Measurements from ENCODE around the gene SRM.
"Not testable (repeated sequence)": the region's sequence is repeated elsewhere in the genome, so short reads cannot be mapped to it uniquely, and the experiment has no call there.

SRM gene

DNA sequence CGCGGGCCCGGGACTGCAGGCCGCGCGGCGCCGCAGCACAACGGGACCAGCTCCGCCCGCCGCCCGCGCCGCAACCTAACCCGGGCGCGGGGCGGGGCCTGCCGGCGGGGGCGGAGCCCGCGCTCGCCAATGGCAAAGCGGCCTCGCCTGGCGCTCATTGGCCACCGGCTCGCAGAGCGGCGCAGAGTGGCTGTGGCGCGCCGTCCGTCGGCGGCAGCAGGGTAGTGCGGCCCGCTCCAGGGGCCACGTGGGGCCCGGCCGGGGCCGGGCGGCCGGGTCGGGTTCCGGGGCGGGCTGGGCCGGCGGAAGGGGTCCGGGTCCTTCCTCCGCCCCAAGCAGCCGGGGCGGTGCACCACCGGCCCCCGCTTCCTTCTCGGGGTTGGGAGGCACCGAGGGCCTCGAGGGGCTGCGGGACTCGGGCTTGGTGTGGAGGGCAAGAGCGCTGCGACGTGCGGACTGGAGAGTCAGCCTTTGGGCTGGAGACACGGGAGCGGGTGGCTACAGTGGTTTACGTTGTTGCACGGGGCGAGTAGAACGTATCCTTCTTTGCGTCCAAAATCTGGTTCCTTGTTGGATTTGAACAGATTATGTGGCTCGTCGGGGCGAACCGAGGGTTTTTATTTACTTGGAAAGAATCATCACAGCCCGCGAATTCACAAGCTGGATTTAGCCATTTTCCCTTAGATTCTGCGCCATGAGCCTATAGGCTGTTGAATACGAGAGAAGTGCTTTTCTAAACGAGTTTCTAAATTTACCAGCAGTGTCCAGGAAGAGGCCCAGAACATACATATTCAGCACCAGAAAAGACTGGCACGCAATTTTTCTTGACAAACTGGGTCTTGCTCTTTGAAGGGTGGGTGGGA is at the start of gene SRM:
SRM (minus strand) TSS at position 51 of the 863 bp plus-strand sequence. CDS start 75 bp downstream, outside the sequence.
- Mint-ChIP-seq H3K4me3 (peak within 1 kb of the TSS; percentile 96), H3K36me3 (ENCODE audit: low read depth) (peaks cover 32% of the 10 kb centered on the region), H3K9me3 (no peaks in the 10 kb centered on the region), H3K27ac (peak within 1 kb of the TSS; percentile 88), H3K4me1 (ENCODE audit: low read depth) (peaks cover 28% of the 10 kb centered on the region), H3K27me3 (ENCODE audit: low read depth) (no peaks in the 10 kb centered on the region)
- peak; percentile 95 for DNase-seq (ENCODE audit: low spot score)

DNA sequence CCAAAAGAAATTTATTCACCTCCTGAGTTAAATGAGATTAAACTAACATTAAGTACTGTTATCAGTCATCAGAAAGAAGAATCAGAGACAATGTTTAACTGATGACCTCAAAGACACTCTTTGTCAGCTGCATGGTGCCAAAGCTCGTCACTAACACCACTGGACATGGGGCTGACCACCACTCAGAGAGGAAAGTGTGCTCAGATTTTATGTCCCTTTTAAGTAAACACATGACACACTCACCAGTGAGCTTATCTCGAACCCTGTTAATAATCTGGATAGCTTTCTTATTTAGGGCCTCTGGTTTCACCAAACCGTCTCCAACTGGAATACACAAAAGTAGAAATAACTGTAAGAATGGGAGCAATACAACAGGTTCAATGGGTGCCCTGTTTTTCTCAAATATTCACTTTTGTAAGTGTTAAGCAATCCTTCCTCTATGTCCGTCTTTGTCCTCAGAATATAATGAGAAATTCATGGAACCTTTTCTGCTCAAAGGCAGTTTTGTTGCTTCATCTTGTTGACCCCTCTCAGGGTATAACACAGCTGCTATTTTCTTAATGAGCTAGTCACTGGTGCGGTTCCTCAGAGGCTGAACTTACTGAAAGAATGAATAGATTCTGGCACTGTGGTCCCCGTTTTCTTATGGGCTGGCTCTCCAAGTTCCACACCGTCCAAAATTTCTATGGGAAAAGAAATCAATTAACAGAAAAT is 49.4 kb upstream of the SRM start:
- no peak overlapping the region for H3K4me3 Mint-ChIP-seq
- no peaks in the 10 kb centered on the region for H3K4me1 Mint-ChIP-seq (ENCODE audit: low read depth)
- peaks cover 40% of the 10 kb centered on the region for H3K36me3 Mint-ChIP-seq (ENCODE audit: low read depth)
- H3K27ac Mint-ChIP-seq: no peak overlapping the region
- no peak for DNase-seq (ENCODE audit: low spot score)
- H3K27me3 Mint-ChIP-seq (ENCODE audit: low read depth): no peaks in the 10 kb centered on the region
- H3K9me3 Mint-ChIP-seq: no peaks in the 10 kb centered on the region

DNA sequence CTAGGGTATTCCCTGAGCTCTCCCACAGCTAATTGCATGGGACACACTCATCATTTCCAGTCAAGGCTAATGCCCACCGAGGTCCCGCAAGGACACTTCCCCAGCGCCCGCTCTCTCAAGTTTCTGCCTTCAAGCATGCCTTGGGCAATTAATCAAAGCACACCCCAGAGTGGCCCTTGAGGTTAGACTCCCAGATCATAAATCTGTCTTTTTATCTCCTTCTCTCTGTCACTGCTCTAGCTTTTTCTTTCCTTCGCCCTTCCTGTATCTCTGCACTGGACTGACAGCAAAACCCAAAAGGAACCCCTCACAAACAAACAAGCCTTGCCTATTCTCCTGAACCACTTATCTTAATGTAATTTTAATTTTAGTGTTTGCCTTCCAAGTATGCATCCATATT is 47.8 kb upstream of the SRM start:
- H3K27me3 Mint-ChIP-seq (ENCODE audit: low read depth): no peaks in the 10 kb centered on the region
- H3K4me3 Mint-ChIP-seq: no peak overlapping the region
- H3K9me3 Mint-ChIP-seq: no peaks in the 10 kb centered on the region
- DNase-seq (ENCODE audit: low spot score): no peak
- H3K27ac Mint-ChIP-seq: no peak overlapping the region
- H3K36me3 Mint-ChIP-seq (ENCODE audit: low read depth): peaks cover 27% of the 10 kb centered on the region
- H3K4me1 Mint-ChIP-seq (ENCODE audit: low read depth): no peaks in the 10 kb centered on the region

DNA sequence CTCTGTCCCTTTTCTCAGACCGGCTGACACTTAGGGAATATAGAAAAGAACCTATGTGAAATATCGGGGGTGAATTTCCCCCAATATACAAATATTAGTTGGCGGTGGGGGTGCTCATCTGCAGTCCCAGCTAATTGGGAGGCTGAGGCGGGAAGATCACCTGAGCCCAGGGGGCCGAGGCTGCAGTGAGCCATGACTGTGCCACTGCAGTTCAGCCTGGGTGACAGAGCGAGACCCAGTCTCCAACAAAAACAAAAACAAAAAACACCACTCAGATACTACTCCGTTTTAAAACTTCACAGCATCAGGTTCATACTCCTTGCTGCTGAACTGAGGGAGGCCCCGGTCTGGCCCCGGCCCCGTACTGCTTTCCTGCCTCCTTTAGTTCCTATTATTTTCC is 45.8 kb upstream of the SRM start:
- H3K4me3 Mint-ChIP-seq: no peak overlapping the region
- no peaks in the 10 kb centered on the region for H3K9me3 Mint-ChIP-seq
- H3K27me3 Mint-ChIP-seq (ENCODE audit: low read depth): no peaks in the 10 kb centered on the region
- no peaks in the 10 kb centered on the region for H3K4me1 Mint-ChIP-seq (ENCODE audit: low read depth)
- no peak overlapping the region for H3K27ac Mint-ChIP-seq
- no peak for DNase-seq (ENCODE audit: low spot score)
- H3K36me3 Mint-ChIP-seq (ENCODE audit: low read depth): peaks cover 25% of the 10 kb centered on the region

DNA sequence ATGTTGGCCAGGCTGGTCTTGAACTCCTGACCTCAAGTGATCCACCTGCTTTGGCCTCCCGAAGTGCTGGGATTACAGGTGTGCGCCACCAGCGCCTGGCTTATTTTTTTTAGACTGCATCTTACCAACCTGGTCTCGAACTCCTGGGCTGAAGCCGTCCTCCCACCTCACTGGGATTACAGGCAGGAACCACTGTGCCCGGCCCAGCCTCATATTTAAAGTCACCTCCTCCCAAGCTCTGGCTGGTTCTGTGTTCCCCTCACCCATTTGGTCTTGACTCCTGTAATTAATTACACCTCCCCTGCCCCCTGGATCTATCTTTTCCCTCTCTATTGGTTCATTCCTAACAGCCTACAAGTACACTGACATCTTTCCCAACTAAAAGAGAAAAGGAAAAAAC is 41.5 kb upstream of the SRM start:
- Mint-ChIP-seq H3K4me3 (no peak overlapping the region), H3K4me1 (ENCODE audit: low read depth) (peaks cover 10% of the 10 kb centered on the region), H3K27ac (peak overlapping the region; percentile 42), H3K36me3 (ENCODE audit: low read depth) (peaks cover 10% of the 10 kb centered on the region), H3K27me3 (ENCODE audit: low read depth) (no peaks in the 10 kb centered on the region), H3K9me3 (no peaks in the 10 kb centered on the region)
- DNase-seq (ENCODE audit: low spot score): no peak

DNA sequence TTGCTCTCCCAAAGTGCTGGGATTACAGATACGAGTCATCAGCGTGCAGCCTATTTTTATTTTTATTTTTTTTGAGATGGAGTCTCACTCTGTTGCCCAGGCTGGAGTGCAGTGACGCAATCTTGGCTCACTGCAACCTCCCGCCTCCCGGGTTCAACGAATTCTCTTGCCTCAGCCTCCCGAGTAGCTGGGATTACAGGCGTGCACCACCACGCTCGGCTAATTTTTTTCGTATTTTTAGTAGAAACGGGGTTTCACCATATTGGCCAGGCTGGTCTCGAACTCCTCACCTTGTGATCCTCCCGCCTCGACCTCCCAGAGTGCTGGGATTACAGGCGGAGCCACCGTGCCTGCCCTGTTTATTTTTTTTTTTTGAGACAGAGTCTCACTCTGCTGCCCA is 41.0 kb upstream of the SRM start:
- not testable (repeated sequence) for H3K27me3 Mint-ChIP-seq (ENCODE audit: low read depth); H3K36me3 Mint-ChIP-seq (ENCODE audit: low read depth); DNase-seq (ENCODE audit: low spot score); H3K4me1 Mint-ChIP-seq (ENCODE audit: low read depth); H3K27ac Mint-ChIP-seq; H3K9me3 Mint-ChIP-seq; H3K4me3 Mint-ChIP-seq

DNA sequence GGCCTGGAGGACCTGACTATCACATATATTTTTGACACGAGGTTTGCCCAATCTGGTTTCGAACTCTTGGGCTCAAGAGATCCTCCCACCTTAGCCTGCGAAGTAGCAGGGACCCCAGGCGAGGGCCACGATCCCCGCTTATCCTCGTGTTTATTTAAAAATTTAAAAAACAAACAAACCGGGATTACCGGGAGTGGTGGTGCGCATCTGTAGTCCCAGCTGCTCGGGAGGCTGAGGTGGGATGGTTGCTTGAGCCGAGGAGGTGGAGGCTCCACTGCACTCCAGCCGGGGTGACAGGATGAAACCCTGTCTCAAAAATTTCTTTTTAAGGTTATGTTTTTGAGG is 40.3 kb upstream of the SRM start:
- no peaks in the 10 kb centered on the region for H3K27me3 Mint-ChIP-seq (ENCODE audit: low read depth)
- peak overlapping the region; percentile 93 for H3K4me3 Mint-ChIP-seq
- peaks cover 14% of the 10 kb centered on the region for H3K36me3 Mint-ChIP-seq (ENCODE audit: low read depth)
- peaks cover 10% of the 10 kb centered on the region for H3K4me1 Mint-ChIP-seq (ENCODE audit: low read depth)
- peak overlapping the region; percentile 95 for H3K27ac Mint-ChIP-seq
- DNase-seq (ENCODE audit: low spot score): no peak
- H3K9me3 Mint-ChIP-seq: no peaks in the 10 kb centered on the region

DNA sequence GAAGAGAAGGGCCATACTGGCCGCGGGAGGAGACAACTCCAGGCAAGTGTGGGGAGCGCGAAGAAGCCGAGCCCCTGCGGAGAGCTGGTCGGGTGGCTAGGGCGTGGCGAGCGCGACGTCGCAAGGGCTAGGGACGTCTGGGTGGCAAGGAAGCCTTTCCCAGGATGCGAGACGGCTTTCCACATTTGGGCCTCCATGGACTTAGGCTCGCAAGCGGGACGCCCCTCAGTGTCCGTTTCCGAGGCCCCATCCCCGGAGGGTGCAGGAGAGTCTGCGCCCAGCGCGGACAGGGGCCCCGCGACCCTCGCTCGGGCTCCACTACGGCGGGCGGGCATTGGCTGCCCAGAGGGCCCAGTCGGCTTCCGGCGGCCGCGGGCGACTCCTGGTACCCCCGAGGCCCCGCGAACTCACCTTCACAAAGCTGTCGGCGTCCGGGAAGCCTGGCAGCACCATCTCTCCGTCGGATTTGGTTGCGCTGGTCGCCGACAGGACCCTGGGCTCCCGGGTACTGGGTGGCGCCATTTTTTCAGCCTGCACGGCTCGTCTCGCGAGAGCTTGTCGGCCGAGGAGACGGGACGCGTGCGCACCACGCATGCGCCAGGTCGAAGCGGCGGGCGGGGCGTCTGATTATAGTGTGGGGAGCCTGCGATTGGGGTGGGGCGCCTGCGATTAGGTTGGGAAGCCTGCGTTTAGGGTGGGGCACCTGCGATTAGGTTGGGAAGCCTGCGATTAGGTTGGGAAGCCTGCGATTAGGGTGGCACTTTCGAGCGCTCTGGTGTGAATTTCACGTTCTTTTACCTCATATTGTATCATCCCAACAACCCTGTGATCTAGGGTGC is 39.7 kb upstream of the SRM start, which contains the start of gene EXOSC10:
EXOSC10 (minus strand) TSS at position 560 of the 839 bp plus-strand sequence; CDS start at position 522, 38 bp downstream.
- DNase-seq (ENCODE audit: low spot score): peak; percentile 94
- Mint-ChIP-seq H3K4me1 (ENCODE audit: low read depth) (peaks cover 10% of the 10 kb centered on the region), H3K36me3 (ENCODE audit: low read depth) (peaks cover 14% of the 10 kb centered on the region), H3K27ac (peak within 1 kb of the TSS; percentile 95), H3K9me3 (no peaks in the 10 kb centered on the region), H3K27me3 (ENCODE audit: low read depth) (no peaks in the 10 kb centered on the region), H3K4me3 (peak within 1 kb of the TSS; percentile 93)

DNA sequence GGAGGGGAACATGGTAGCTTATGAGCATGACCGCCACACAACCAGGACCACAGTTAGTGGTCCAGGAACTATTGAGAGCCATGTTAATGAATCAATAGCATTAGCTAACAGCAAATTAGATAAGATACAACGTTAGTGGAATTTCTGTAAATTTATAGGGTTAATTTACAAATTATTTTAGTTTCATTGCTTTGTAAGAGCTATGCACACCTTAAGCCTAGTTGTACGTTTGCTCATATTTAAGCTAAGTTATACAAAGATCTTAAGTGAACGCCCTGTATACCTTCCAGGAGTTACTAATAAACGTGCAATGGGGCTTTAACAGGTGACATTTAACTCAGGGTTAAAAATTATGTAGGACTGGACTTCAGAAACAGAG is 39.1 kb upstream of the SRM start:
- Mint-ChIP-seq H3K4me1 (ENCODE audit: low read depth) (peaks cover 10% of the 10 kb centered on the region), H3K27ac (peak overlapping the region; percentile 95), H3K4me3 (peak overlapping the region; percentile 93), H3K36me3 (ENCODE audit: low read depth) (peaks cover 14% of the 10 kb centered on the region), H3K9me3 (no peaks in the 10 kb centered on the region), H3K27me3 (ENCODE audit: low read depth) (no peaks in the 10 kb centered on the region)
- DNase-seq (ENCODE audit: low spot score): no peak

DNA sequence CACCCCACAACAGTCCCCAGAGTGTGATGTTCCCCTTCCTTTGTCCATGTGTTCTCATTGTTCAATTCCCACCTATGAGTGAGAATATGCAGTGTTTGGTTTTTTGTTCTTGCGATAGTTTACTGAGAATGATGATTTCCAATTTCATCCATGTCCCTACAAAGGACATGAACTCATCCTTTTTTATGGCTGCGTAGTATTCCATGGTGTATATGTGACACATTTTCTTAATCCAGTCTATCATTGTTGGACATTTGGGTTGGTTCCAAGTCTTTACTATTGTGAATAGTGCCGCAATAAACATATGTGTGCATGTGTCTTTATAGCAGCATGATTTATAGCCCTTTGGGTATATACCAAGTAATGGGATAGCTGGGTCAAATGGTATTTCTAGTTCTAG is 24.0 kb upstream of the SRM start:
- not testable (repeated sequence) for H3K9me3 Mint-ChIP-seq; H3K27me3 Mint-ChIP-seq (ENCODE audit: low read depth); H3K4me3 Mint-ChIP-seq; DNase-seq (ENCODE audit: low spot score); H3K27ac Mint-ChIP-seq; H3K4me1 Mint-ChIP-seq (ENCODE audit: low read depth)
- peaks cover 56% of the 10 kb centered on the region for H3K36me3 Mint-ChIP-seq (ENCODE audit: low read depth)

DNA sequence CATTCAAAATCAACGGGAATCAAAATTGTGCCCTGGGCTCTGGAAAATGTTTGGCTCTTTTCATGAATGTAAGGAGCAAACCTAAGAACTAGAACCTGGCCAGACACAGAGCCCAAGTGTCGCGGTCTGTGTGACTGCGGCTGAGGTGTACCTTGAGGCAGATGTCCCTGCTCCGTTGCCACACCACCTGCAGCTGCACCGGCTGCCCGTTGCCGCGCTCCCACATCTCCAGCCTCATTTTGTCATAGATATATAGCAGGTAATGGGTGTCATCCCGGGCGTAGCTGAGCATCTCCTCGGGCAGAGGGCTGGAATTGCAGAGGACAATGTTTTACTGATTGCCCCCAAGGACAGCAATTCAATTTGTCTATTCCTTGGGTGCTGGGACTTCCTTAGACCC is 21.1 kb upstream of the SRM start:
- Mint-ChIP-seq H3K4me3 (no peak overlapping the region), H3K36me3 (ENCODE audit: low read depth) (peaks cover 48% of the 10 kb centered on the region)
- DNase-seq (ENCODE audit: low spot score): no peak

DNA sequence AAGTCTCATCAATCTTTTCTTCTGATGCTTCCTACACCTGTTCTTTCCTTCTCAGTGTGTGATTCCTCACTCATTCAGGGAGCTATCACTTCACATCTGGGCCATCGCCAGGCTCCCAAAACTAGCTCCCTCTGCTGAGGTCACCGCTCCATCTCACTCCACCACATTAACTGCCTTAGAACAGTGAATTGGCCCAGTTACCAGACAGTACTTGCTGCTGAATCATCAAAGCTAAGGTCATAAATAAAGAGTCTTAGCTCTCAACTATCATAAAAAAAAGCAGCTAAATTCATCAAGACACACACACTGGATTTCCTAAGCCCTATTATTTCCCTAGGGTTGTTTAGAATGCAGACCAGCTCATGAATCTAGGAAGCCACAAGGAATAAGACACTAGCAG is 18.8 kb upstream of the SRM start:
- peaks cover 48% of the 10 kb centered on the region for H3K36me3 Mint-ChIP-seq (ENCODE audit: low read depth)
- no peak overlapping the region for H3K27ac Mint-ChIP-seq
- DNase-seq (ENCODE audit: low spot score): no peak

More for the DNA sequence above, 21.1 kb upstream of the SRM start:
- H3K27ac Mint-ChIP-seq: no peak overlapping the region
- H3K9me3 Mint-ChIP-seq: no peaks in the 10 kb centered on the region
- no peaks in the 10 kb centered on the region for H3K27me3 Mint-ChIP-seq (ENCODE audit: low read depth)
- no peaks in the 10 kb centered on the region for H3K4me1 Mint-ChIP-seq (ENCODE audit: low read depth)

DNA sequence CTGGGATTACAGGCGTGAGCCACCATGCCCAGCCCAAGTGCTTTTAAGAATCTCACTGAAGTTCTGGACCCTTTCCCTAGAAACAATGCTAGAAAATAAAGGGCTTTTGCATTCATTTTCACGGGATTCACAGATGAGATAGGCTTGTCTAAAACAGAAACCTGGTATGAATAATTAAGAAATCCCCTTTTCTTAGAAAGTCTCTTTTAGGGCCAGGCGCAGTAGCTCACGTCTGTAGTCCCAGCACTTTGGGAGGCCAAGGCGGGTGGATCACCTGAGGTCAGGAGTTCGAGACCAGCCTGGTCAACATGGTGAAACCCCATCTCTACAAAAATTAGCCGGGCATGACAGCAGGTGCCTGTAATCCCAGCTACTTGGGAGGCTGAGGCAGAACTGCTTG is 13.6 kb upstream of the SRM start:
- H3K27ac Mint-ChIP-seq; H3K9me3 Mint-ChIP-seq; H3K27me3 Mint-ChIP-seq (ENCODE audit: low read depth); H3K4me1 Mint-ChIP-seq (ENCODE audit: low read depth); H3K4me3 Mint-ChIP-seq; DNase-seq (ENCODE audit: low spot score): not testable (repeated sequence)
- peaks cover 61% of the 10 kb centered on the region for H3K36me3 Mint-ChIP-seq (ENCODE audit: low read depth)

More for the DNA sequence above, 18.8 kb upstream of the SRM start:
- no peaks in the 10 kb centered on the region for H3K4me1 Mint-ChIP-seq (ENCODE audit: low read depth)
- H3K9me3 Mint-ChIP-seq: no peaks in the 10 kb centered on the region
- H3K27me3 Mint-ChIP-seq (ENCODE audit: low read depth): no peaks in the 10 kb centered on the region
- no peak overlapping the region for H3K4me3 Mint-ChIP-seq
